Keratinocyte (primary cell): ENCODE data around the gene PALD1. TPM values are rescaled to one million over a fixed set of nuclear protein-coding genes. Genes with fewer than 3 reads are reported as not detected.

ENCODE experiments used
- DNase-seq: peaks from one replicate; pipeline ENCODE4 v3.0.0-alpha.2; 2011; ENCODE audit warnings: low read depth, missing footprints, low spot score
- FAIRE-seq: peaks from 2 replicates; lab custom pipeline; 2011; peaks lifted over from hg19 to GRCh38; lab: Jason Lieb, UNC
- H2AFZ ChIP-seq: 2 replicates; pipeline ENCODE4 v1.6.0; 2012; ENCODE audit warnings: low read length, control low read depth, inconsistent platforms; ENCODE audit not compliant: control insufficient read depth
- H3K27ac ChIP-seq: 2 replicates; pipeline ENCODE4 v1.5.1; 2011; ENCODE audit warnings: low read length; ENCODE audit not compliant: control insufficient read depth, insufficient read depth
- H3K27me3 ChIP-seq: 3 replicates; pipeline ENCODE4 v1.6.0; 2011; ENCODE audit warnings: low read length; ENCODE audit not compliant: control insufficient read depth, insufficient read depth; ENCODE audit errors: extremely low read depth
- H3K36me3 ChIP-seq, 2 experiments: 2 replicates in 1 of 2; 3 replicates in 1 of 2; pipeline ENCODE4 v1.5.1; 2011; ENCODE audit warnings: low read length in 2 of 2, mild to moderate bottlenecking in 1 of 2; ENCODE audit not compliant: control insufficient read depth in 2 of 2, insufficient read depth in 2 of 2; ENCODE audit errors: extremely low read depth in 1 of 2
- H3K4me1 ChIP-seq: 3 replicates; pipeline ENCODE4 v1.5.1; 2011; ENCODE audit warnings: low read length; ENCODE audit not compliant: control insufficient read depth, insufficient read depth; ENCODE audit errors: extremely low read depth
- H3K4me2 ChIP-seq: 3 replicates; pipeline ENCODE4 v1.6.0; 2011; ENCODE audit warnings: low read depth, low read length; ENCODE audit not compliant: control insufficient read depth, insufficient read depth; ENCODE audit errors: extremely low read depth
- H3K4me3 ChIP-seq, 3 experiments: fragments of 200-600 bp in 1 of 3; sonication (generic) in 1 of 3; 2 replicates in 2 of 3; 3 replicates in 1 of 3; pipeline ENCODE4 v1.5.1; 2011 to 2016; ENCODE audit warnings: low read length in 3 of 3, mild to moderate bottlenecking in 3 of 3, control low read depth in 2 of 3, inconsistent platforms in 1 of 3, low read depth in 1 of 3, mixed read lengths in 1 of 3, mixed run types in 1 of 3, moderate library complexity in 1 of 3; ENCODE audit not compliant: control insufficient read depth in 2 of 3, insufficient read depth in 2 of 3; ENCODE audit errors: extremely low read depth in 1 of 3
- H3K79me2 ChIP-seq: 2 replicates; pipeline ENCODE4 v1.6.0; 2012; ENCODE audit warnings: low read length; ENCODE audit not compliant: control insufficient read depth, insufficient read depth
- H3K9ac ChIP-seq: 3 replicates; pipeline ENCODE4 v1.6.0; 2011; ENCODE audit warnings: low read length; ENCODE audit not compliant: control insufficient read depth, insufficient read depth; ENCODE audit errors: extremely low read depth
- H3K9me1 ChIP-seq: 3 replicates; pipeline ENCODE4 v1.6.0; 2011; ENCODE audit warnings: low read length; ENCODE audit not compliant: control insufficient read depth, insufficient read depth; ENCODE audit errors: extremely low read depth
- H3K9me3 ChIP-seq: 2 replicates; pipeline ENCODE4 v1.5.1; 2012; ENCODE audit warnings: low read depth, low read length; ENCODE audit not compliant: control insufficient read depth
- H4K20me1 ChIP-seq: 3 replicates; pipeline ENCODE4 v1.6.0; 2011; ENCODE audit warnings: low read length; ENCODE audit not compliant: control insufficient read depth, insufficient read depth; ENCODE audit errors: extremely low read depth
- EZH2 ChIP-seq: IDR thresholded peaks from one replicate; pipeline ENCODE4 v1.6.1; 2012; ENCODE audit warnings: inconsistent platforms, mild to moderate bottlenecking, low read length, moderate library complexity
- dilution Hi-C: fragments of 300-500 bp; cut with MboI; formaldehyde crosslinking; loops from one replicate; pipeline ENCODE4 v1.7.0; 2020; ENCODE audit warnings: low sequenced_read_pairs; ENCODE audit not compliant: extremely low pct_ligation_motif_present
- polyA plus RNA-seq, 5 experiments: library from polyadenylated mRNA; depleted of rRNA in 3 of 5; stranded (reverse) in 3 of 5; stranded (forward) in 1 of 5; unstranded in 1 of 5; fragments of >200 nt; gene quantifications; 1 replicate in 1 of 5; 2 replicates in 3 of 5; 3 replicates in 1 of 5; pipeline versions ENCODE4 v1.2.1 to v1.2.3, GENCODE V29; 2011 to 2012; ENCODE audit warnings: missing spikeins in 2 of 5, low read depth in 1 of 5, low replicate concordance in 1 of 5
- TF ChIP-seq, protein P1 (sequence below), 3 experiments: IDR thresholded peaks in 1 of 3; conservative IDR thresholded peaks in 1 of 3; optimal IDR thresholded peaks in 1 of 3; 2 replicates in 2 of 3; 3 replicates in 1 of 3; pipeline versions ENCODE3 to v1.5.1; 2011; ENCODE audit warnings: low read length in 3 of 3, mild to moderate bottlenecking in 3 of 3, moderate library complexity in 2 of 3, control low read depth in 1 of 3, inconsistent platforms in 1 of 3; ENCODE audit not compliant: insufficient read depth in 2 of 3; ENCODE audit errors: extremely low read depth in 1 of 3

Gene PALD1
- polyA plus RNA-seq, 1 donor (not counting 4 experiments of a cell fraction or from before 2014, with no cell fraction given): 0.83 TPM

GRCh38 chr10:70513848-70514309 is 35.3 kb downstream of the PALD1 start:
- no peak for DNase-seq
- Histone ChIP-seq H3K9me3 (no peaks in the 10 kb centered on the region), H3K4me3 (no peak overlapping the region), H3K27ac (no peak overlapping the region), H4K20me1 (no peaks in the 10 kb centered on the region), H3K27me3 (no peaks in the 10 kb centered on the region), H3K9me1 (no peaks in the 10 kb centered on the region), H3K36me3 (no peaks in the 10 kb centered on the region), H3K4me1 (peaks cover 8% of the 10 kb centered on the region), H3K4me2 (no peak overlapping the region), H3K79me2 (no peaks in the 10 kb centered on the region), H3K9ac (no peak overlapping the region), H2AFZ (no peak overlapping the region)
- FAIRE-seq: no peak
- TF ChIP-seq, protein P1, sequence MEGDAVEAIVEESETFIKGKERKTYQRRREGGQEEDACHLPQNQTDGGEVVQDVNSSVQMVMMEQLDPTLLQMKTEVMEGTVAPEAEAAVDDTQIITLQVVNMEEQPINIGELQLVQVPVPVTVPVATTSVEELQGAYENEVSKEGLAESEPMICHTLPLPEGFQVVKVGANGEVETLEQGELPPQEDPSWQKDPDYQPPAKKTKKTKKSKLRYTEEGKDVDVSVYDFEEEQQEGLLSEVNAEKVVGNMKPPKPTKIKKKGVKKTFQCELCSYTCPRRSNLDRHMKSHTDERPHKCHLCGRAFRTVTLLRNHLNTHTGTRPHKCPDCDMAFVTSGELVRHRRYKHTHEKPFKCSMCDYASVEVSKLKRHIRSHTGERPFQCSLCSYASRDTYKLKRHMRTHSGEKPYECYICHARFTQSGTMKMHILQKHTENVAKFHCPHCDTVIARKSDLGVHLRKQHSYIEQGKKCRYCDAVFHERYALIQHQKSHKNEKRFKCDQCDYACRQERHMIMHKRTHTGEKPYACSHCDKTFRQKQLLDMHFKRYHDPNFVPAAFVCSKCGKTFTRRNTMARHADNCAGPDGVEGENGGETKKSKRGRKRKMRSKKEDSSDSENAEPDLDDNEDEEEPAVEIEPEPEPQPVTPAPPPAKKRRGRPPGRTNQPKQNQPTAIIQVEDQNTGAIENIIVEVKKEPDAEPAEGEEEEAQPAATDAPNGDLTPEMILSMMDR (optimal IDR thresholded peaks at IDR 0.05 in 1 of 3, IDR thresholded peaks at IDR 0.05 in 1 of 3, conservative IDR thresholded peaks at IDR 0.05 in 1 of 3; ENCODE audit: extremely low read depth in 1 of 3, insufficient read depth in 2 of 3, low read length in 3 of 3): no peak
- no peak for TF ChIP-seq EZH2
- dilution Hi-C loops: no loop called here

GRCh38 chr10:70514591-70514990 is 36.0 kb downstream of the PALD1 start:
- dilution Hi-C loops: no loop called here
- no peaks in the 10 kb centered on the region for H3K9me1 ChIP-seq
- no peaks in the 10 kb centered on the region for H3K27me3 ChIP-seq
- DNase-seq: no peak
- no peak overlapping the region for H3K9ac ChIP-seq
- H4K20me1 ChIP-seq: no peaks in the 10 kb centered on the region
- no peak overlapping the region for H3K27ac ChIP-seq
- H3K4me3 ChIP-seq: no peak overlapping the region
- TF ChIP-seq, protein P1 (optimal IDR thresholded peaks at IDR 0.05 in 1 of 3, IDR thresholded peaks at IDR 0.05 in 1 of 3, conservative IDR thresholded peaks at IDR 0.05 in 1 of 3; ENCODE audit: extremely low read depth in 1 of 3, insufficient read depth in 2 of 3, low read length in 3 of 3): no peak
- TF ChIP-seq EZH2: no peak
- peaks cover 12% of the 10 kb centered on the region for H3K4me1 ChIP-seq
- no peak overlapping the region for H2AFZ ChIP-seq
- H3K4me2 ChIP-seq: no peak overlapping the region
- no peaks in the 10 kb centered on the region for H3K36me3 ChIP-seq
- no peaks in the 10 kb centered on the region for H3K79me2 ChIP-seq
- no peak for FAIRE-seq
- no peaks in the 10 kb centered on the region for H3K9me3 ChIP-seq
